ENCODE results near the gene SEMA4C.

GRCh38 chr2:96828436-96828835 is 41.4 kb downstream of the SEMA4C start:
- no peak for TF ChIP-seq GATA2 (IDR thresholded peaks at IDR 0.05; ENCODE audit: low read depth, low read length)
- TF ChIP-seq GATA3 (IDR thresholded peaks at IDR 0.05; ENCODE audit: low read depth, low read length), result no peak

Data from SH-SY5Y (cell line).